Activated T-helper 2 cell treated with anti-CD3 and anti-CD28 coated beads, Interferon-gamma antibody, Interleukin-2, Interleukin-4, amounts not matched to agents 10 μg/mL and 5 μg/mL and 100 μg/mL, durations not matched to agents 14 hours and 24 hours and 36 hours (primary cell): ENCODE measurements around the gene C17orf50. TPM values are rescaled to one million over a fixed set of nuclear protein-coding genes. Genes with fewer than 3 reads are reported as not detected.
A peak's percentile ranks its signal among the peaks of the same experiment; 100 is the strongest.

Experiments used
- DNase-seq: peaks from one replicate; pipeline ENCODE4 v3.0.0; 2021; ENCODE audit warnings: low spot score
- H3K27ac Mint-ChIP-seq: one replicate; pipeline ENCODE4 v1.8.0; 2021; ENCODE audit warnings: mixed read lengths
- H3K27me3 Mint-ChIP-seq: one replicate; pipeline ENCODE4 v1.8.0; 2021; ENCODE audit warnings: low read depth, mixed read lengths
- H3K36me3 Mint-ChIP-seq: one replicate; pipeline ENCODE4 v1.8.0; 2021; ENCODE audit warnings: low read depth, mixed read lengths
- H3K4me1 Mint-ChIP-seq: one replicate; pipeline ENCODE4 v1.8.0; 2021; ENCODE audit warnings: low read depth, mixed read lengths
- H3K4me3 Mint-ChIP-seq: one replicate; pipeline ENCODE4 v1.8.0; 2021; ENCODE audit warnings: low read depth, mild to moderate bottlenecking, moderate library complexity, mixed read lengths
- H3K9me3 Mint-ChIP-seq: one replicate; pipeline ENCODE4 v1.8.0; 2021; ENCODE audit warnings: mixed read lengths
- intact Hi-C: fragments of 100-400 bp; cut with micrococcal nuclease; formaldehyde crosslinking; loops from one replicate; pipeline ENCODE4 v1.15.1; 2023
- total RNA-seq: library from RNA; stranded (reverse); gene quantifications from 2 replicates; pipeline ENCODE4 v1.2.3, GENCODE V29; 2022

C17orf50 gene
- total RNA-seq, 1 donor from 2014 or later, result not detected

DNA sequence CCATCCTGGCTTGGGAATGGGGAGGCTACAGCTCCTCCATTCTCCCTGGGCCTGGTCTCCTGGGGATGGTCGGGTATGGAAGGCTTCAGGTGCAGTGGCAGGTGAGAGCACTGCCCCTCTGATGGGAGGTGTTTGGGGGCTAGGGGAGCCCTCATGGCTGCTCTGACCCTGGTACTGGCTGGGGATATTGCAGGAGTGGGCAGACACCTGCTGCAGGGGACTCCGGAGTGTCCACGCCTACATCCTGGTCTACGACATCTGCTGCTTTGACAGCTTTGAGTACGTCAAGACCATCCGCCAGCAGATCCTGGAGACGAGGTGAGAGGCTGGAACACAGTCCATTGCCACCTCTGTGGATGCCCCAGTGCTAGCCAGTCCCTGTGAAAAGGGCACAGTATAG is 20.5 kb upstream of the C17orf50 start:
- H3K36me3 Mint-ChIP-seq, result no peaks in the 10 kb centered on the region
- intact Hi-C loops, result loop anchor here (10.0 kb wide), 1 partner anchor 575 kb away; no protein-coding TSS in a partner anchor
- no peak overlapping the region for H3K27ac Mint-ChIP-seq
- H3K27me3 Mint-ChIP-seq, result peaks cover 34% of the 10 kb centered on the region
- no peak overlapping the region for H3K4me3 Mint-ChIP-seq
- no peak for DNase-seq
- peaks cover 2% of the 10 kb centered on the region for H3K4me1 Mint-ChIP-seq
- H3K9me3 Mint-ChIP-seq, result no peaks in the 10 kb centered on the region

DNA sequence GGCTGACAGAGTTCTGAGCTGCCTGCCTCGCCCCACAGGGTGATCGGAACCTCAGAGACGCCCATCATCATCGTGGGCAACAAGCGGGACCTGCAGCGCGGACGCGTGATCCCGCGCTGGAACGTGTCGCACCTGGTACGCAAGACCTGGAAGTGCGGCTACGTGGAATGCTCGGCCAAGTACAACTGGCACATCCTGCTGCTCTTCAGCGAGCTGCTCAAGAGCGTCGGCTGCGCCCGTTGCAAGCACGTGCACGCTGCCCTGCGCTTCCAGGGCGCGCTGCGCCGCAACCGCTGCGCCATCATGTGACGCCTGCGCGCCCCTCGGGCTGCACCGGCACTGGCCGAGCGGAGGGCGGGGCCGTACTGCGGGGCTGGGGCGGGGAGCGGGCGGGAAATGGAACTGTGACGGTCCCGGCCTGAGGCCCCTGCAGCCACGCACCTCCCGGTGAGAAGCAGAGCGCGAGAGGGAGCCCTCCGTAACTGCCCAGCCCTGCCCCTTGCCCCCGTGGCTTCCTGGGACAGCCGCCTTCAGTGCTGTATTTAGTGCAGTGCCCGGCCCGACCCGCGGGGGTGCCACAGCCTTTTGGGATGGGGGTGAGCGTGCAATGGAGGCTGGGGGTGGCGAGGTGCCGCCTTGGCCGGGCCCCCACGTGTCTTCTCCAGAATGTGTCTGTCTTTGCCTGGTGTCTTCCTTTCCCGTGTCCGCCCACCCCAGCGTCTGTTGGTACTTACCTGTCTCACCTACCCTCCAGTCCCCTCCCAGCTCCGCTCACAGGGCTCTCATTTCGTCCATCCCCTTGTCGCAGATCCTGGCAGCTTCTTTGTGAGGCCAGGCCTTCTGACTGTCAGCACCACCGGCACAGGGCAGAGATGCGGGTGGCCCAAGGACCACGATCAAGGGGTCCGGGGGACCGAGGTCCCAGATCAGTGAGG is 19.4 kb upstream of the C17orf50 start:
- Mint-ChIP-seq H3K27ac (no peak overlapping the region), H3K9me3 (no peaks in the 10 kb centered on the region), H3K4me3 (no peak overlapping the region), H3K4me1 (peaks cover 2% of the 10 kb centered on the region), H3K27me3 (peaks cover 34% of the 10 kb centered on the region), H3K36me3 (no peaks in the 10 kb centered on the region)
- DNase-seq, result no peak
- intact Hi-C loops, result loop anchor here (10.0 kb wide), 1 partner anchor 576 kb away; no protein-coding TSS in a partner anchor

DNA sequence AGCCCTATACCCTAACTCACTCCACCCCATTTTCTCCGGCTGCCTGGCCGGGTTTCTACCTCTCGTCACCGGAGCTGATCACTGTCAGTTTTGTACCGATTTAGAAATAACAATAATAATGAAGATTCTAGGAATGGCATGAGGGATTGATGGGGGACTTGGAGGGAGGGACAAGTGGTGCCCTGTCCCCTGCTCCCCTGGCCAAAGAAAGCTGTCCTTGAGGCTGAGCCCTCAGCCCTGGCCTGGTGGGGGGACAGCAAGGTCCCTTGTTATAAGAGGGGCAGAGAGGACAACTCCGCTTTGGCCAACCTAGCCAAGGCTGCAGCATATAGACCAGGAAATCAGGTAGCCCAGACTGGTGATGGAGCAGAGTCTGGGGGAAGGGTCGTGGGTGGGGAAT is 18.2 kb upstream of the C17orf50 start:
- Mint-ChIP-seq H3K4me1 (peaks cover 2% of the 10 kb centered on the region), H3K36me3 (no peaks in the 10 kb centered on the region), H3K27ac (no peak overlapping the region), H3K4me3 (no peak overlapping the region), H3K9me3 (no peaks in the 10 kb centered on the region), H3K27me3 (peaks cover 34% of the 10 kb centered on the region)
- intact Hi-C loops, result loop anchor here (10.0 kb wide), 1 partner anchor 578 kb away; no protein-coding TSS in a partner anchor
- no peak for DNase-seq

DNA sequence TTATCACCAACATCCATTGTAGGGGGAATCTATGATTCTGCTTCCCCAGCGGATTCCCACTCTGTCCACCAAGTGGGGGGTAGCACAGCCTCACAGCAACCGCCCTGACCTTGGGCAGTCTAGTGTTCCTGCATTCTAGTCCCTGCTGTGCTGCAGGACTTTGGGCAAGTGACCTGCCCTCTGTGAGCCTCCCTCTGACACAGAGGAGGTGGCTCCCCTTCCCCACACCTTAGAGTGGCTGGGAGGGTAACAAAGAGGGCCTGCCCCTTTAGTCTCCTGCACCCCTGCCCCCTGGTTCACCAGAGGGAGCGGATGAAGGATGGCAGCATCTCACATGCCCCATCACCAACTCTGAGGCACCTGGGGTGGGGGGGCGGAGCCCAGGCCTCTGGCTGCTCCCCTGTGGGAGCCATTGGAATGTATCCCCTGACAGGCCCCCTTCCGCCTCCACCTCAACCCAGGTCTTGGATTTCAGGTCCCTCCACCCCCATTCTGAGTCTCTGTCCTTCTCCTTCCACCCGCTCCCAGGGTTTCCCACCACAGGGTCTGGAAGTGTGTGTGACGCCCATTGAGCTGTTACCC is 17.7 kb upstream of the C17orf50 start:
- H3K27ac Mint-ChIP-seq, result no peak overlapping the region
- no peak overlapping the region for H3K4me3 Mint-ChIP-seq
- H3K9me3 Mint-ChIP-seq, result no peaks in the 10 kb centered on the region
- DNase-seq, result no peak
- intact Hi-C loops, result loop anchor here (10.0 kb wide), 1 partner anchor 578 kb away; no protein-coding TSS in a partner anchor
- no peaks in the 10 kb centered on the region for H3K36me3 Mint-ChIP-seq
- H3K4me1 Mint-ChIP-seq, result peaks cover 2% of the 10 kb centered on the region
- peaks cover 34% of the 10 kb centered on the region for H3K27me3 Mint-ChIP-seq

DNA sequence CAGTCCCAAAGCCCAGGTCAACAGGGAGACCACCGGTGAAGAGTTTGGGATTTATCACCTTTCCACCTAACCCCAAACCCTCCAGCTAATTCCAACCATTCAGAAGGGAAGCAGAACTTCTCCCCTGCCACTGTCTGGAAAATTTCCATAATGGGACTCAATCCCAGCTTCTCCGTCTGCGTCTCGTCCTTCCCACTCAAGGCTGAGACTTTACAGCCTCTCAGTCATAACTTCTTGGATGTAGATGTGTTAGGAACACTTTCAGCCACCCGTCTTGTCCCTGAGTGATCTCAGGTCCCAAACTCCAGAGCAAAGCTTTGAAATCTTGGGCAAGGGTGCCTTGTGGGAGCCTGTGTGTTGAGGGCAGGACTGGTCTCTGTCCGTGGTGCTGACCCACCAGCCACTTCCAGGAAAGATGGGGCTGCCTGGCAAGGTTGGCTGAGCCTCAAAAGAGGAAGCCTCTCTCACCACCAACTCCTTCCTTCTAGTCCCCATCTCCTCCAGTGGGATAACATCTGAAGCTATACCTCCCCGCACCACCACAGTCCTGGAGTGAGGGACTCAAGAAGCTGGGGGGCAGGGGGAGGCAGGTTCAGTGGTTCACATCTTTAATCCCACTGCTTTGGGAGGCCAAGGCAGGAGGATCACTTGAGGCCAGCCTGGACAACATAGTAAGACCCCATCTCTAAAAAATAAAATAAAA is 16.9 kb upstream of the C17orf50 start:
- Mint-ChIP-seq H3K27me3 (peaks cover 38% of the 10 kb centered on the region), H3K4me1 (peaks cover 7% of the 10 kb centered on the region), H3K36me3 (no peaks in the 10 kb centered on the region), H3K9me3 (no peaks in the 10 kb centered on the region), H3K4me3 (no peak overlapping the region), H3K27ac (no peak overlapping the region)
- intact Hi-C loops, result loop anchor here (10.0 kb wide), 1 partner anchor 579 kb away; no protein-coding TSS in a partner anchor
- DNase-seq, result no peak

DNA sequence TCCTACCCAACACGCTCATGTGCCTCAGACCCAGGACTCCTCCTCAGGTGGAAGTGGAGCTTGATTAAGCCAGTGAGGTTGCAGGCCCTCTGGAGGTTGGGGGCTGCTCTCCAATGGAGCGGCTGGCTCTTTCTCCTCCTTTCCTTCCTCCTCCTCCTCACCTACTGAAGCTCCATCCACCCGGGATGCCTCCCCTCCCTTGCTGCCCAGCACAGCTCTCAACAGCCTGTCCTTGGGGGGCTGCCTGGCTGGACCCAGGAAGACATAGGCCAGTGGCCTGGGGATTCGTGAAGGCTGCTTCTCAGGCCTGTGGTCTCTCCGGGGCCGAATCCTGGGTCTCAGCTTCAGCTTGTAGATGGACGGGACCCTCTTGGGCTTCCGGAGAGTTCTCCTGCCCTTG is 15.9 kb upstream of the C17orf50 start:
- Mint-ChIP-seq H3K27me3 (peaks cover 41% of the 10 kb centered on the region), H3K9me3 (no peaks in the 10 kb centered on the region), H3K36me3 (no peaks in the 10 kb centered on the region), H3K4me3 (no peak overlapping the region), H3K4me1 (peaks cover 8% of the 10 kb centered on the region), H3K27ac (no peak overlapping the region)
- intact Hi-C loops, result loop anchor here (5.0 to 10.0 kb wide), 2 partner anchors 208 to 580 kb away; partner anchors contain the start of gene SLFN12L
- DNase-seq, result no peak

DNA sequence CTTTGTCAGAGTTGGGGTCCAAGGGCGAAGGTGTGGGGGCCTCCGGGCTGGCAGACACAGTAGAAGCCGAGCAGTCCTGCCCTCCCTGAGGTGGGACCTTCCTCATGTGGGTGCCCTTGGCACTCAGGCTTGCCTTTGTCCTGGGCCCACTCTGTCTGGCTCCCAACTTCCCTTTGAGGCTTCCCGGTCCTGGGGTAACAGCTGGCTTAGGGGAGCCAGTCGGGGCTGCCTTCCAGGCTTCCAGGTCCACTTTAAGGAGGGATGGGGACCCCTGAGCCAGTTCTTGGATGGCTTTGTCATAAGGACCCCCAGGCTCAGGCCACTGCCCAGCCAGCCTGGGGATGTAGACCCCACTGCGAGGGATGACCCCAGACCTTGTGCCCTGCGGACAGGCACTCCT is 15.4 kb upstream of the C17orf50 start:
- Mint-ChIP-seq H3K4me1 (peaks cover 10% of the 10 kb centered on the region), H3K27ac (no peak overlapping the region), H3K27me3 (peaks cover 39% of the 10 kb centered on the region), H3K36me3 (no peaks in the 10 kb centered on the region), H3K9me3 (no peaks in the 10 kb centered on the region), H3K4me3 (no peak overlapping the region)
- DNase-seq, result no peak
- intact Hi-C loops, result loop anchor here (5.0 to 10.0 kb wide), 2 partner anchors 208 to 580 kb away; partner anchors contain the start of gene SLFN12L

DNA sequence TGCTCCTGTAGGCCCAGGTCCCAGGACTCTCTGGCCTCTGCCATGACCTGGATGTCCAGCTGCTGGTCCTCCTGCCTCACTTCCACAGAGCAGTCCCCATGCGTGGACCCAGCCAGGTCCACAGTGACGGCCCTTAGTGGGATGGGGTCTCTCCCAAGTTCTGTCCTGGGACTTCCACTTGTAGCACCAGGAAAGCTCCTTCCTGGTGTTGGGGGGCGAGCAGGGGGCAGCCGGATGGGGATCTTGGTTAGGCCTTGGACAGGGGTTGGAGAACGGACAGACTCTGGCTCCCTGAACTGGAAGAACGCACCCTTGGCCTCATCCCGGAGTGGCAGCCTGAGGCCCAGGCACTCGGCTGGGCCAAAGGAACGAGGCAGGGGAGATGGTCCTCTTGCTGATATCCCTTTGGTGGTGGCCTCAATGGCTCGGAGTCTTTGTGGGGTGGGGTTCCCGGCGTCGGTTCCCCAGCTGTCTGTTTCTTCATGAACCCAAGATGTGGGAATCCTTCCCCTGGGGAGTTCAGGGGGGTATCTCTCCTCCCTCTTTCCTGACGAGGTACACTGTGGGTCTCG is 14.9 kb upstream of the C17orf50 start:
- Mint-ChIP-seq H3K27me3 (peaks cover 41% of the 10 kb centered on the region), H3K9me3 (no peaks in the 10 kb centered on the region), H3K4me3 (no peak overlapping the region), H3K36me3 (no peaks in the 10 kb centered on the region), H3K4me1 (peaks cover 15% of the 10 kb centered on the region), H3K27ac (no peak overlapping the region)
- intact Hi-C loops, result loop anchor here (5.0 to 10.0 kb wide), 2 partner anchors 209 to 581 kb away; partner anchors contain the start of gene SLFN12L
- DNase-seq, result no peak

DNA sequence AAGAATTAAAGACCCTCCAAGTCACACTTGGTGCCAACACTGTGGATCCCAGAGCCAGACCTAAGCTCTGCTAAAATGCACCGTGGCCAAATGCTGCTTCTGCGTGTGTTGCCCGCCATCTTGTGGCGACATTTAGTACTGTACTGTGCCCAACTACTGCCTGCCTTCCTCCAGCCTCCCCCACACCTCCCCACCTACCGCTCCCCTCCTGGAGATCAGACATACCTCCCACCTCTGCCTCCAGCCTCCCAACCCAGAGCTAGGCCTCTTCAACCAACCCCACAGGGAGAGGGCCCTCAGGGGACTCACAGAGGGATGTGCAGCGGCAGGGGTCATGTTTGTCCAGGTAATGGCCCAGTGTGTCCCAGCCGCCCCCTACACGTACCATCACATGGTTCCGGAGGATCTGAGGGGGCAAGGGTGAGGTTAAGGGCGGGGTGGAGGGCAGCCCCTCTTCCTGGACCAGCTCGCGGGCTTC is 13.1 kb upstream of the C17orf50 start:
- DNase-seq, result peak; percentile 65
- Mint-ChIP-seq H3K9me3 (no peaks in the 10 kb centered on the region), H3K36me3 (no peaks in the 10 kb centered on the region), H3K4me3 (no peak overlapping the region), H3K27ac (no peak overlapping the region), H3K4me1 (peaks cover 13% of the 10 kb centered on the region), H3K27me3 (peaks cover 34% of the 10 kb centered on the region)
- intact Hi-C loops, result loop anchor here (1.0 to 10.0 kb wide), 3 partner anchors 134 to 583 kb away; partner anchors contain the start of gene SLFN12L

DNA sequence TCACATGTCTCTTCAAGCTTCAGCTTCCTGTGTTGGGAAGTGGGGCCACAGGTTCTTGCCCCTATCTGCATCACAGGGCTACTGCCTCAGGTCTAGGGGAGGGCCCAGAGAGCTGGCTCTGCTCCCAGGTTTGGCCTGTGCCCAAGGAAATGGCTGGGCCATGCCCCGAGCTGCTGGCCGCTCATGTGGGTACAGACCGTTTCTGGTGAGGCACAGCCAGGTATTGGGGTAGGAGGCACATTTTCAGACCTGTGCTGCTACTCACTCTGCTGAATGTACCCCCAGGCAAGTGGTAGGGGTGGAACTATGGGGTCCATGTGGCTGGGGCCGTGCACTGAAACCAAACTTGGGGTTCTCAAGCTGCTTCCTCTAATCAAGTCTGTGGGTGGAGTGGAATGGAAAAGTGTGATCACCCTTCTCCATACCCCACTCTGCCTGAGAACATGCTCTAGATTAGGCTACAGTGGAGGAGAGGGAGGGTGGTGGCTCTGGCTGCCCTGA is 12.3 kb upstream of the C17orf50 start:
- H3K9me3 Mint-ChIP-seq, result no peaks in the 10 kb centered on the region
- H3K4me1 Mint-ChIP-seq, result peaks cover 13% of the 10 kb centered on the region
- no peak overlapping the region for H3K27ac Mint-ChIP-seq
- peaks cover 33% of the 10 kb centered on the region for H3K27me3 Mint-ChIP-seq
- no peaks in the 10 kb centered on the region for H3K36me3 Mint-ChIP-seq
- no peak overlapping the region for H3K4me3 Mint-ChIP-seq
- DNase-seq, result no peak
- intact Hi-C loops, result loop anchor here (5.0 to 10.0 kb wide), 2 partner anchors 211 to 584 kb away; partner anchors contain the start of gene SLFN12L

DNA sequence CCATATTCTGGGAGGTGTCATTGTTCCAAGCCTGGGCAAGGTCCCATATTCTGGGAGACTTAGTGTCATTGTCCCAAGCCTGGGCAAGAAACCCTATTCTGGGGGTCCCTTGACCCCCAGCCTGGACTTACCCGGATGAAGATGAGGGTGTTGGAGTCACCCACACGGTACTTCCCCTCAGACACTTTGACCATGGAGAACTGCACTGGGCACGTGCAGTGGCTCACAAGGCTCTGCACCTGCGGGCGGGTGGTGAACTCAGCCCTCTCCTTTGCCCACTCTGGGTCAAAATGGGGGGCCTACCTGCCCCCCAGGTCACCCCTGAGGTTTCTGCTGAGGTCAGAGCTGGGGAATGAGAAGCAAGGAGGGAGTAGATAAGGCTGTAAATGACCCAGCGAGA is 11.7 kb upstream of the C17orf50 start:
- intact Hi-C loops, result loop anchor here (5.0 to 10.0 kb wide), 2 partner anchors 212 to 584 kb away; partner anchors contain the start of gene SLFN12L
- Mint-ChIP-seq H3K4me1 (peaks cover 13% of the 10 kb centered on the region), H3K9me3 (no peaks in the 10 kb centered on the region), H3K27ac (no peak overlapping the region), H3K4me3 (no peak overlapping the region), H3K27me3 (peaks cover 33% of the 10 kb centered on the region), H3K36me3 (no peaks in the 10 kb centered on the region)
- DNase-seq, result no peak
